ENCODE measurements around the gene DUSP7.

DUSP7 gene

DNA sequence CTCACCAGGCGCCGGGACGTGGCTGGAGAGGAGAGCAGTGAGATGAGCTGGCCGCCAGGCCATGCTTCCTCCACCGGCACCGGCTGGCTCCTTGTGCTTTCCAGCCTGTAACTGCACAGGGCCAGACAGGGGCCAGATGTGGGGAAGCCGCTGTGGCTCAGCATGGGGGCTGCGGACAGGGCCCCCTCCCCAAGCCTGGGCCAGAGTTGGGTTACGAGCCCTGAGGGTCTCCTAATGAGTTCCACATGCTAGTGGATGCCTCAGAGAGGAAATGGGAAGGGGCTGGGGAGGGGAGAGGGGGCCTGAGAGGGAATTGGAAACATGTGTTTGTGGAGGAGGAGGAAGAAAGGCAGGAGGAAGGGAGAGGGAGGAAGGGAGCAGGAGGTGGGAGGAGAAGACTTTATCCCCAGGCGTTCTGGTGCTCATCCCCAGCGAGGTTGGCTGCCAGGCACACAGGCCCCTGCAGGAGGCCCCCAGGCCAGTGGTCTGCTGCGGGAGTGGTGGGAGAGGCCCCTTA is 11.7 kb upstream of the DUSP7 start:
- no peak for DNase-seq (ENCODE audit: low read depth)

DNA sequence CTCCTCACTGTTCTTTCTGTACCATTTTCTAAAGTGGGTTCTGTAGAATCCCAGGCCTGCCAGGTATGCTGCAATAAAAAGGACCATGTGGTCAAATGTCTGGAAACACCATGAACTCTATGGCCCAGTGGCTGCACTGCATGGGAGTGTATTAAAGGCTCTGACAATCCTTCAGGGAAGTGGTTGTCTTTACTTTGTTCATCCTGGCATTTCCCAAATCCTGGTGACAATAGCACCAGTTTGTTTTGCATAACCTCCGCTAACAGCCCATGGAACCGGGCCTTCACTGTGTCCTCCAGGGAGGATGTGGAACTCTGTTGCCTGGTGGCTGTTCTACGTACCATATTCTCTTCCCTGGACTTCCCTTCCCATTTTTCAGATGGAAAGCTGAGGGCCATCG is 11.2 kb upstream of the DUSP7 start:
- no peak for DNase-seq (ENCODE audit: low read depth)

DNA sequence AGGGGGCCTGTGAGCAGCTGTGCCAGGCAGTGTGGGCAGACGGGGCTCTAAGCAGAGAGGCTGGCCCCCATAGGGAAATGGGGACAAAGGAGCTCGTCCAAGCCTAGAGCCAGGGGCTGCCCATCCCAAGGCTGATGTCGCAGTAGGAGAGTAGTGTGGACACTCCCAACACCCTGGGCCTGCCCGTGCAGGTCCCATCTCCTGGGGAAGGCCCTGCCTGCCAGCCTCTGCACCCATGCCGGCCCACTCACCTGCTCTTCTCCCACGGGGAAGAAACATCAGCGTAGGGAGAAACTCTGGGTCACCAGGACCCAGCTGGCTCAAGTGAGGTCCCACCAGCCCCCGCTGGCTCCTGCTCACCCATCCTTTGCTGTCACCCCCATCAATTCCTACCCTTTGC is 10.7 kb upstream of the DUSP7 start:
- DNase-seq (ENCODE audit: low read depth): no peak

DNA sequence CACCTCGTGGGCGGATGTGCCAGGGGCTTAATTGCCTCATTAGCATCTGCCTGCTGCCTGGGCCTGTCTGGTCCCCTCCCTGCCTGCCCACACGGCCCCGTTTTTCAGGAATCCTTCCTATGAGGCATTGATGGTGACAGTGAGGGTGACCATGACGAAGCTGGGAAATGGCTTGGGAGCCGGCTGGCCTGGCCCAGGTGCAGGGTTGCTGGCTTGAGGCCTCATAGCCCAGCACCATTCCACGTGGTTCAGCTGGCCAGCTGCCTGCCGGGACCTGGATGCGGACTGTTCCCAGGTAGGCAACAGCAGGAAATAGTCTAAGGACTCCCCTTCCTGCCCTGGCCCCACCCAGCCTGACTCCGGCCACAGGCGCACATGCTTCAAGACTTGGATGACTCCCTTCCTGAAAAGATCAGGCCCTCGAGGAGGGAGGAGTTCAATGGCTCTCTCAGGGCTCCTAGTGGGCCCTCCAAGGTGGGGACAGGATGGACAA is 8.9 kb upstream of the DUSP7 start:
- DNase-seq (ENCODE audit: low read depth): no peak

DNA sequence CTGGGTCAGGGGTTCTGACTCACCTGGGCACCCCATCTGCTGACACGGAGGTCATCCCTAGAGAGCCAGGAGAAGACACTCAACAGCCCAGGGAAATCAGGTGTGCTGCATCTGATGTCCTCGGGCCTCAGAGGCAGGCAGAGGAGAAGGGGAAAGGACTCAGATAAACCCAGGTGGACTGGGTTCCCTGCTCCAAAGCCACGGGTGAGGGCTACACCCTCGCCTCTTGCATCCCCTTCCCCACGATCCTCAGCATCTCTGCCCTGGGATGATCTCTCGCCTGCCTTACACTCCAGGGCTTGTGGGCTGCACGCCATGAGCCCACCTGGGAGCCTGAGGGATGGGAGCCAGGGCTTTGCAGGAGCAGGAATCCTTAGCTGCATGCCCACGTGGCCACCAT is 8.2 kb upstream of the DUSP7 start:
- no peak for DNase-seq (ENCODE audit: low read depth)

DNA sequence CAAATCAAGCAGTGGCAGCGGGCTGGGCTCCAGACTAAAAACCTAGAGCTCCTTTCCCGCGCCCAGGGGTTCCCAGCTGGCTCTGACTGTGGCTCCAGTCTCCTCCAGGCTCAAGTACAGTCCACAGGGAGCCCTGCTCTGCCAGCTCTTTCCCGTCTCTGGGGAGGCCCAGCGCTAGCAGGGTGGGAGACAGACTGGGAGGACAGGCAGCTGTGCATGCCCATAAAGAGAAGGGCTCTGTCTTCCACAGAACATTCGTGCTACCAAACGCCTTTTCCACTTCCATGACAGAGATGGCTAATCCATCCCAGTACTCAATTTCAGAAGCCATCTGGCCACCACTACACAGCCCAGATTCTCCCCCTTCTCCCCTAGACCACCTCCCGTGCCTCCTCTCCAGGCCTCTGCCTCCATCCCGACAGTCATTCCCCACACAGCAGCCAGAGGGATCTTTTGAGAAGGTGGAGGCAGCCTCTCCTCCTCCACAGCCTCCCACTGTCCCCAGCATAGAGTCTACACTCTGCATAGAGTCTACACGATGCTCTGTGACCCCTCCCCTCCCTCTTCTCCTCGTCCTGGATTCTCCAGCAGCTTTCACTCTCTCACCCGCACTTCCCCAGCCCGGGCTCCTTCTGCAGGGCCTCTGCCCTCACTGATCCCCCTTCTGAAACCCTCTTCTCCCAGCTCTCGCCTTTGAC is 6.8 kb upstream of the DUSP7 start:
- no peak for DNase-seq (ENCODE audit: low read depth)

DNA sequence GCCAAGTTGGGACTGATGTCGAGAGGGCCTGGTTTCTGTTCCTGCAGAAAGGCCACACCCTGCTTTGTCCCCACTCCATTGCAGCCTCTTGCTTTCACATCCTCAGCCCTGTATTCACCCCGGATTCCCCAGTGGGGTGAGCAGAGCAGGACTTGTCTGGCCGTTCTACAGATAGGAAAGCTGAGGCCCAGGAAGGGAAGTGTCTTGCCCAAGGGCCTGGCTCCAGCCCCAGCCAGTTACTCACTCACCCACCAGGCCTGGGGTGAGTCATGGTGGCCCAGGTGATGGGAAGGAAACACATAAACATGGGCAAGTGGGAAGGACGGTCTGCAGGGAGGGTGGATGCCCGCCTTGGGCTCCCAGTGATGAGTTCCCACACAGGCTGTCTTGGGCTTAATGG is 6.1 kb upstream of the DUSP7 start:
- DNase-seq (ENCODE audit: low read depth): no peak

DNA sequence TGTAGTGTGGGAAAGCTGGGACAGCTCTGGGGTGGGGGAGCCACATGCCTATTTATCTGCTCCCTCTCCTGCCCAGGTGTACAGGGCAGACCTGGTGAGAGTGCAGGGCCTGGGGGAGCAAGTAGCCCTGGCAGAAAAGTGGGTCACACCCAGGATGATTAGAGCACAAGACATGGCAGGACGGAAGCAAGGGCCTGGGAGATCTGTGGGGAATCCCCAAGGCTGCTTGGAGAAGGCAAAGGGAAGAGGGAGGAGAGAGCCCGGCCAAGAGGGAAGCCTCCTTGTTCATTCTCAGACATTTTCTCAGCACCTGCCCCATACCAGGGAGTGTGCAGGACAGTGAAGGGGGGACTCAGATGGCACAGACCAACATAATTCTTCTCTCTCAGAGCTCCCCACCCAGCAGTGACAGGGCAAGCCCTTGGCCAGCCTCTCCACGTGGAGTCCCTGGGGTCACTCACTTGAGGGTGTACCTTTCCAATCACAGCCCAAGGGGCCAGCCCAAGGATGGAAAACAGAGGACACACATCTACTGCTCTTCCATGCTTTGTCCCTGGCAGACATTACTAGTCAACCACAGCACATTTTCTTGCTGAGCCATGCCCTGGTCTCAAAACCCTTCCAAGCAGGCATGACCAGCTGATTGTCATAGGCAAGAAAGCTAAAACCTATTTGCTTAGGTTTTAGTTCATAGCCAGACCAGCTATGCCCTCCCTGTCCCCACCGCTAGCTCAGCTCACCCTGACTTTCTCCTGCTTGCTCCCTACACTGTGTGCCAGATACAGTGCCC is 4.9 kb upstream of the DUSP7 start:
- no peak for DNase-seq (ENCODE audit: low read depth)

DNA sequence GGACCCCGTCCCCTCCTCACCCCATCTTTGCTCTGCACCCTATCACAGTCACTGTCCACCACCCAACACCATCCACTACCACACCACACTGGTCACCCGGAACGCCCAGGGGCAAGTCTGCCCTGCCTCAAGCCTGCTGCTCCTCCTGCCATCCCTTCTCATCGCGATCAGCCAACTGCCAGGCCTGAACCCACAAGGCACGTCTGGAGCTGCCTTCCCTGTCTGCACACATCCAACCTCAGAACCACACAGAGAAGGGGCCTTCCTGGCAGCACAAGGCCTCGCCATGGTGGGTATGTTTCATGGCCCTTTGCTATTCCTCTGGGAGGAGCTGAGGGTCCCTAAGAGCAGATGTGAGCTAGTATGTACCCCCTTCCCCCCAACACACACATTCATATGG is 3.4 kb upstream of the DUSP7 start:
- DNase-seq (ENCODE audit: low read depth): no peak

DNA sequence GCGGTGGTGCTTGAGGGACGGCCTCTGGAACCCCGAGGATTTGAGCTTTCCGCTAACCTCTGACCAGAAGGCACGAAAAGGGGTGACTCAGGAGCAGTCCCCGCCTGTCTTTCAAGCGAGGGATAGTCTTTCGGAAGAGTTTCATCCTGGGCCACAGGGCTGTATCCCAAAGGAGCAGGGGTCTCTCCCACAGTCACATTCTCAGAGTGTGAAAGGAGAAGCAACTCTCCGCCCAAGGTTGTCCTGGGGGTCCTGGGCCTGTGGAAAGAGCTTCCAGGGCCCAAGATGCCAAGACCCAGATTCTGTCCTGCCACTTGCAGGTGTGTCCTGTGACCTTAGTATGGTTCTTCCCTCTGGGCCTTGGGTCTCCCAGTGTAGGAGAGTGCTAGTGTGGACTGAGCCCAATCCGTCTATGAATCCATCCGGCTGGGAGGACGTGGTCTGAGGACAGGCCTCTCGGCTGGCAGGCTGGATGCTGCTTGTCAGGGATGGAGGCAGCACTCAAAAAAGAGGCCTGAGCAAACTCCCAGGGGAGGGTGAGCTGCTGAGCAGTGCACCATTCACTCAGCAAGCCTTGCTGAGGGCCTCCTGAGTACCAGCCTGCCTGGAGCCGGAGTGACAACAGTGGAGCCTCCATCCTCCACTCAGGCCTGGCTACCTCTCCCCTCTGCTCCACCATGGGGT is 1.6 kb upstream of the DUSP7 start:
- no peak for DNase-seq (ENCODE audit: low read depth)

DNA sequence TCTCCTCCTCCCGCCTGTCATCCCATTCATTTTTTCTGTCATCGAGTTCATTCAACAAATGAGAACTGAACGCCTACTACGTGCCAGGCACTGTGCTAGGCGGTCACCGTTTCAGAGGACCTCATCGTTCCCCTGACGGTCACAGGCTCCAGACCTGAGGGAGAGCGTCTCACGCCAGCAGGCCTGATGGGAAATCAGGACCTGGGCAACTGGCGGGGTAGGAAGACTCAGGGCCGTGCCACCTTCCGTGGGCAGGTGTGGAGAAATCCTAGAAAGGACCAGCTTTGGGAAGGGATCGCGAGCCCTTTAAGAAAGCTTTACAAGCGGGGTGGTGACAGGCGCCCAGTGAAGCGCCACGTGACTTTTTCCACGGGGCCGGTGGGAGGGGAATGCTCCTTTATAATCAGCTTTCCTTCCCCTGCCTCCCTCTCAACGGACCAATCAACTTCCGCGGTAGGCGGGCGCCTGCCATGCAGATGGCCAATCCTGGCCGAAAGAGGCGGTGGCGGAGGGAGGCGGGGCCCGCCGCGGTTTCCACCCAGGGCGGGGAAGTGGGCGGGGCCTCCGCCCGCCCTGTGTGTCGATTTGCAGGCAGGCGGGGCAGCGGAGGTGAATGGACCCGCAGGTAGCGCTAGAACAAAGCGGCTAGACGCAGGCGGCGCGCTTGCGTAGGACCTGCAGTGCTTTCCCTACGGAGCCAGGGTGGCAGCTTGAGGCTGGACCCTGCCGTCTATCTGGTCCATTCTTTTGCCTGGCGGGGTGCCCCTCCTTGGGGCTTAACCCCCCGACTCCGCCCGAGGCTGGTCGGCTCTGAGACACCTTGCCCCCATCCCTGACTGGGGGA is 819 bp upstream of the DUSP7 start:
- peak; percentile 100 for DNase-seq (ENCODE audit: low read depth)

DNA sequence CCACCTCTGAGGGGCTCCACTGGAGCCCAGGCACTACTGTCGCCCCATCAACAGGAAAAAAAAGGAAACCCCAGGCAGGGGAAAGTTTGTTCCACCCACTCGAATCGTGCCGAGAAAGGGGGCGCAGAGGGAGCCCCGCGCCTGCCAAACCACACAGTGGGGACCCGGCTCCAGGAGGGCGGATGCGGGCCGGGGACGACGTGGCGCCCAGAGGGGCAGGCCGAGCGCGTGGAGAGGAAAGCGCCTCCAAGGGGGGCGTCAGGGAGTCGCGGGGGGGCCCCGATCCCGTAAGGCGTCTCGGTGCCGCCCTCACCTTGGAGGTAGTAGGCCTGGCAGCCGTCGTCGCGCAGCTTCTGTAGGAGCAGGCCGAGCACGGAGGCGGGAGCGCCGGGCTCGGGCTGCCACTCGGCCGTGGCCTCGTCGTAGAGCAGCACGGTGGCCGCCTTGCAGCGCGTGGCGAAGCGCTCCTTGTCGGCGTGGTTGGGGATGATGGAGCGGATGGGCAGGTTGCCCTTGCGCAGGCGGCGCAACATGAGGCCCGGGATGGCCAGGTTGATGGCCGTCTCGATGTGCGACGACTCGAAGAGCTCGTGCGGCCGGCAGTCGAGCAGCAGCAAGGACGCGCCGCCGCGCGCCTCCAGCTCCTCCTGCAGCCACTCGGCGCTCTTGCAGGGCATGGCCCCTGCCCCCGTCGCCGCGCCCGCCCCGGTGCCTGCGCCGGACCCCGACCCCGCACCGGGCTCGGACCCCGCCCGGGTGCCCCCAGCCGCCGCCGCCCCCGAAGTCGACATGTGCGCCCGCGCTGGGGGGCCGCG is 627 bp downstream of the DUSP7 start:
- DNase-seq (ENCODE audit: low read depth): no peak

DNA sequence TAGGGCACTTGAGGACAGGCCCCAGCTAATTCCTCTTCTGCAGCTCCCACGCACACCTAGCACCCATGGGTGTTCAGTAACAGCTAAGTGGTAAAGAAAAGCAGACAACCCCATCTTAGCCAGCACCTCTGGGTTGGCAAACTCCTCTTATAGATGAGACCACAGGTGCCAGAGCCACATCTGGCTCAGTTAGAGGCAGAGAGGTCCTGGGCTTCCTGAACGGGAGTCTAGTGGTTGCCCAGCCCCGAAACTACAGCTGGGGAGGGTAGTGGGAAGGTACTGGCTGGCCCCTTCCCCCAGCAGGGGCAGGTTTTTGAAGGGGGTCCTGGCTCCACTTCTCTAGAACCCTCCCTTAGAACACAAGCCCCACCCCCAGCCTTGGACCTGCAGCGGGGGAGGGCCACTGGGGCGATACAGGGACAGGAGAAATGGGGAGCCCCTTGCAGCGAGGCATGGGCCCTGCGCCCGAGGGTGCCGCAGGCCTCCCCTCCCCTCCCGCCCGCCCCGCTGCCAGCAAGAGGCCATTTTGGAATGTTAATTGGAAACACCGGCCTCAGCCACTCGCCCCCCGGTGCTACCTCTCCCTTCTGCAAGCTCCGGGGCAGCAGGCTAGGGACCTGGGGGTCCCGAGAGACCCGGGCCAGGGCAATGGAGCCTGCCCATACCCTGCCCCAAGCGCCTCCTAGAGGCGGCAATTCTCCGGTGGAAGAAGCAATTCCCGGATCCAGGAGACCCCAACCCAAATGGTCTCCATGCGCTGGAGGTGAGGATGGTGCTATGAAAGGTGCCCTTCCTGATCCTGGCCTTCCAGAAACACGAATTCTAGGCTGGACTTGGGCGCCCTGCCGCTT is 1.5 kb downstream of the DUSP7 start:
- DNase-seq (ENCODE audit: low read depth): no peak

DNA sequence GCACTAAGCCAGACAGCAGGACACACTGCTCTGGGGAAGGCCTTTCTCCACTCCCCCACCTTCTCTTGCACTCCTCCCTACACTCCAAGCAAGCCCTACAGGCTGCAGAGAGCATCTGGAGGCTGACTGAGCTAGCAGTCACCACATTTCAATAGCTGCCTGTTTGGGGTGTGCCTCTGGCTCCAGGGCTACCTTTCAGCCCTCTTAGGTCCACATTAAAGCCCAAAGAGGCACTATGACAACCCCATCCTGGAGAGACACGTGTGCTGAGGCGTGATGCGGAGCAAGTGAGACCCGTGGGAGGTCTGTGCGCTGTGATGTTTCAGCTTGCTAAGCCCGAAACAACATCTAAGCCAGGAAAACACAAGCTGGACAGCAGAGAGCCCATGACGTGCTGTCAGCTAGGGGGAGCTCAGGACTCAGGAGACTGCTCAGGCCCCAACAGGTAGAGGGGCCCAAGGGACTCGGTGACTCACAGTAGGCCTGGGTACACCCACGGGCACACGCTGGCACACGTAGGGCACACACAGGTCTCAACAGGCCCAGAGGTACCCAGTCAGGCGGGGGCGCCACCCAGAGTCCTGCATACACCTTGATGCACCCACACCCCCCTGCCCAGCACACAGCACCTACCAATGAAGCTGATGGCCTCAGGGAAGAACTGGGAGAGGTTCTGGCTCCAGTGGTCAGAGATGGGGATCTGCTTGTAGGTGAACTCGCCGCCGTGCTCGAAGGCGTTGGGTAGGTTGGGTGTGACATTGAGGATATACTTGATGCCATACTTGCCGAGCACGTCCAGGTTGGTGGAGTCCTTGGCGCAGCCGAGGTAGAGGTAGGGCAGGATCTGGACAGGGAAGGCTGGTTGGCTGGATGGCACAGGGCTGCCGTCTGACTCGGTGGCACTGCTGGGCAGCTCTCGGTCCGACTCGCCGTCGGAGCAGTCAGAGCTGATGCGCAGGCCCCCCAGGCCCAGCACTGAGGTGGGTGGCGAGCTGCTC is 2.8 kb downstream of the DUSP7 start:
- peak; percentile 57 for DNase-seq (ENCODE audit: low read depth)

DNA sequence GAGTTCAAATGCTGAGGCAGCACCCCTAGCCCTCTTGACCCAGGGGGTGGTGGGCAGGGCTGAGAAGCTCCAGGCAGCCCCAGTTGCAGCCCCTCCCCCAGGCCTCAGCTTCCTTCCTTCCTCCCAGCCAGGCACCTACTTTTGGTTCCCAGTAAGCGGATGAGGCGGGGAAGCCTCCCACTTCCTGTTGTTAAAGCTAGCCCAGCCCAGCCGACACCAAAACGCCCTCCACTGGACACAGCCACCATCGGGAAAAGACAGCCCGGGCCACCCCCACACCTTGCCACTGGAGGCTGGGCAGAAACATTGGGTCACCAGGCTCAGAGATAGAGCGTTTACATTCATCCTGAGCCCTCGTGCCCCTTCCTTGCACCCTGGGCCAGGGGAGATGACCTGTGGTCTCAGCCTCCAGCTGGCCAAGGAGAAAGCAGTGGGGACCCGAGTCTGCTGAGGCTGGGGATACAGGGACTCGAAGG is 3.5 kb downstream of the DUSP7 start:
- DNase-seq (ENCODE audit: low read depth): no peak

DNA sequence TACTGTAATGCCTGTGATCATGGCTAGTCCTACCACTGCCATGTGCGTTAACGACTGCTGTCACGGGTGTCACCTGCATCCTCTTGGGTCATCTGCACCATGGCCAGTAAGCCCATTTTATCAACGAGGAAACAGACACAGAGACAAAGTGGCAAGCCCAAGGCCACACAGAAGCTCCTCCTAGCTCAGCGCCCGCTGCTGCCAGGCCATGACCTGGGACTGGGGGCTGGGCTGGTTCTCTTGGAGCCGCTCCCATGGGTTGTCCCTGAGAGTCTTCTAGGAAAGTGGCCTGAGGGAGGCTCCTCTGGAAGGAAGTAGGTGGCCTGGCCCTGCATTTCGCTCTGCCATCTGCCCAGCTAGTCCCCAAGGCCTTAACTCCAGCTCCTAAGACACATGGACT is 4.9 kb downstream of the DUSP7 start:
- no peak for DNase-seq (ENCODE audit: low read depth)

DNA sequence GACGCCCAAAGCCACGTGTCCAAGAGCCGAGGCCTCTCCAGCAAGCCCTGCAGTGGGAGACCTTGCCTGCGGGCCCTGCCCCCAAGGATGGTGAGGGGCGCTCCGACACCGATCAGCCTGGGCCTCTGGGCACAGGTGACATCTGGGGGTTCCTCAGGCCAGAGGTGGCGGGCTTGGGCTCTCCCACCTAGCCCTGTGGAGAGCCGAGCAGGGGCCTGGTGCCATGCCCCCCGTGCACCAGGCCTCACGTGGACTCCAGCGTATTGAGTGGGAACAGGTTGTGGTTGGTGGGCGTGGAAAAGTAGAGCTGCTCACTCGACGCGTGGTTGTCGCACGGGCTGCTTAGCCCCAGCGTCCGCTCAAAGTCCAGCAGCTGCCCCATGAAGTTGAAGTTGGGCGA is 5.8 kb downstream of the DUSP7 start:
- no peak for DNase-seq (ENCODE audit: low read depth)

DNA sequence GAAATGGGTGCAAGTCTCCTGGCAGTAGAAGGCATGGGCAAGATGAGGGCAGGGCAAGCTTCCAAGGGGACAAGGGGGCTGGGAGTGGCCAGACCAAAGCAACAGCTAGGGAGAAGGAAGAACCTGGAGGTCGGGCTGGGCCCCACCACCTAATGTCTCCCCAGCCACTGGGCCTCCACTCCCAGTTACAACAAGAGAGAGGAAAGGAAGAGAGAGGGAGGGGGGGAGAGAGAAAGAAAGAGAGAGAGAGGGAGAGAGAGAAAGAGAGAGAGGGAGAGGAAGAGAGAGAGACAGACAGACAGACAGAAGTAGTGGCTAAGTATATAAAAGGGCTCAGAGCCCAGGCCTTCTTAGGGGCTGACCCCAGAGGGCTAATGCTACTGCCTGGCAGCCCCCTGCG is 6.9 kb downstream of the DUSP7 start:
- DNase-seq (ENCODE audit: low read depth): no peak
